ENCODE data around the gene MED27. TPM values are rescaled to one million over a fixed set of nuclear protein-coding genes. Genes with fewer than 3 reads are reported as not detected.

Gene MED27
- polyA plus RNA-seq, 3 donors: 23.4 to 24.5 (median 23.6) TPM

- DNase-seq (ENCODE audit: low read depth in 3 of 3, low spot score in 2 of 3): no peak
Observed at GRCh38 chr9:132002643-132003318, 76.9 kb downstream of the MED27 start.

GRCh38 chr9:132001567-132001966 is 78.1 kb downstream of the MED27 start:
- no peak for DNase-seq (ENCODE audit: low read depth in 3 of 3, low spot score in 2 of 3)

GRCh38 chr9:132000659-132001058 is 79.0 kb downstream of the MED27 start:
- DNase-seq (ENCODE audit: low read depth in 3 of 3, low spot score in 2 of 3): no peak

GRCh38 chr9:131999692-132000551 is 79.7 kb downstream of the MED27 start:
- DNase-seq (ENCODE audit: low read depth in 3 of 3, low spot score in 2 of 3): no peak

- DNase-seq (ENCODE audit: low read depth in 3 of 3, low spot score in 2 of 3): no peak
Observed at GRCh38 chr9:131997779-131998178, 81.9 kb downstream of the MED27 start.

- no peak for DNase-seq (ENCODE audit: low read depth in 3 of 3, low spot score in 2 of 3)
Observed at GRCh38 chr9:131997076-131997475, 82.6 kb downstream of the MED27 start.

GRCh38 chr9:131995382-131995781 is 84.3 kb downstream of the MED27 start:
- DNase-seq (ENCODE audit: low read depth in 3 of 3, low spot score in 2 of 3): no peak

- no peak for DNase-seq (ENCODE audit: low read depth in 3 of 3, low spot score in 2 of 3)
Observed at GRCh38 chr9:131994364-131995125, 85.1 kb downstream of the MED27 start.

GRCh38 chr9:131992906-131993657 is 86.6 kb downstream of the MED27 start:
- no peak for DNase-seq (ENCODE audit: low read depth in 3 of 3, low spot score in 2 of 3)

- no peak for DNase-seq (ENCODE audit: low read depth in 3 of 3, low spot score in 2 of 3)
Observed at GRCh38 chr9:131987232-131987631, 92.4 kb downstream of the MED27 start.

GRCh38 chr9:131986576-131986975 is 93.1 kb downstream of the MED27 start:
- DNase-seq (ENCODE audit: low read depth in 3 of 3, low spot score in 2 of 3): no peak

GRCh38 chr9:131986089-131986488 is 93.6 kb downstream of the MED27 start:
- DNase-seq (ENCODE audit: low read depth in 3 of 3, low spot score in 2 of 3): no peak

- no peak for DNase-seq (ENCODE audit: low read depth in 3 of 3, low spot score in 2 of 3)
Observed at GRCh38 chr9:131984564-131984963, 95.1 kb downstream of the MED27 start.

GRCh38 chr9:131982671-131983239 is 96.9 kb downstream of the MED27 start:
- no peak for DNase-seq (ENCODE audit: low read depth in 3 of 3, low spot score in 2 of 3)

GRCh38 chr9:131982102-131982501 is 97.6 kb downstream of the MED27 start:
- DNase-seq (ENCODE audit: low read depth in 3 of 3, low spot score in 2 of 3): no peak

GRCh38 chr9:131981116-131981776 is 98.4 kb downstream of the MED27 start:
- no peak for DNase-seq (ENCODE audit: low read depth in 3 of 3, low spot score in 2 of 3)

GRCh38 chr9:131980267-131981016 is 99.2 kb downstream of the MED27 start:
- no peak for DNase-seq (ENCODE audit: low read depth in 3 of 3, low spot score in 2 of 3)

GRCh38 chr9:131977109-131977838 is 102.4 kb downstream of the MED27 start:
- no peak for DNase-seq (ENCODE audit: low read depth in 3 of 3, low spot score in 2 of 3)

All from right renal cortex interstitium (tissue), 3 donors.